Colonic mucosa (tissue), 4 donors: Measurements from ENCODE around the gene MYH3. TPM values are rescaled to one million over a fixed set of nuclear protein-coding genes. Genes with fewer than 3 reads are reported as not detected.

Source experiments
- DNase-seq: peaks from one replicate; pipeline ENCODE4 v3.0.0-alpha.2; 2020
- H3K27ac ChIP-seq: fragments of 200-600 bp; one replicate; pipeline ENCODE4 v1.8.0; 2021
- H3K27me3 ChIP-seq: fragments of 200-600 bp; one replicate; pipeline ENCODE4 v1.8.0; 2021
- H3K36me3 ChIP-seq: fragments of 200-600 bp; one replicate; pipeline ENCODE4 v1.8.0; 2021
- H3K4me1 ChIP-seq: fragments of 200-600 bp; one replicate; pipeline ENCODE4 v1.8.0; 2021; ENCODE audit warnings: mild to moderate bottlenecking
- H3K4me3 ChIP-seq: fragments of 200-600 bp; one replicate; pipeline ENCODE4 v1.8.0; 2021
- H3K9ac ChIP-seq, 2 donors: one replicate each; pipeline ENCODE4 v1.7.0; 2013; ENCODE audit warnings: control low read depth in 2 of 2, low read depth in 2 of 2, low read length in 2 of 2
- H3K9me3 ChIP-seq: fragments of 200-600 bp; one replicate; pipeline ENCODE4 v1.8.0; 2021
- CTCF ChIP-seq: fragments of 200-600 bp; IDR thresholded peaks from one replicate; pipeline ENCODE4 v1.8.0; 2022; ENCODE audit warnings: antibody characterized with exemption, mild to moderate bottlenecking
- intact Hi-C: fragments of 100-400 bp; cut with DNase I; formaldehyde crosslinking; loops from one replicate; pipeline ENCODE4 v1.14.1; 2022
- total RNA-seq, 2 donors: library from RNA; stranded (reverse); fragmentation: NEBNext Ultra II Directional in 1 of 2; extraction: Animal tissue kit (Norgen Biotek cat#: 25700) in 1 of 2; gene quantifications; one replicate each; pipeline ENCODE4 v1.2.1, GENCODE V29; 2021
- donor health status: healthy.
- donor health status: DM: no; HTN: no; CAD: no.
- donor health status: DM: no; HTN: no; CAD: no.

Gene MYH3
- total RNA-seq, 2 donors from 2014 or later = 1.3 to 1.7 TPM

- H3K9me3 ChIP-seq = no peaks in the 10 kb centered on the region
- H3K4me1 ChIP-seq = no peaks in the 10 kb centered on the region
- H3K9ac ChIP-seq = no peak overlapping the region
- TF ChIP-seq CTCF = no peak
- H3K36me3 ChIP-seq = no peaks in the 10 kb centered on the region
- DNase-seq = no peak
- no peak overlapping the region for H3K4me3 ChIP-seq
- intact Hi-C loops = no loop called here
- H3K27me3 ChIP-seq = no peaks in the 10 kb centered on the region
- no peak overlapping the region for H3K27ac ChIP-seq
Observed at GRCh38 chr17:10661437-10661836, 4.3 kb upstream of the MYH3 start.

GRCh38 chr17:10657879-10658278 is 770 bp upstream of the MYH3 start:
- Histone ChIP-seq H3K4me1 (no peaks in the 10 kb centered on the region), H3K36me3 (no peaks in the 10 kb centered on the region), H3K27ac (no peak overlapping the region), H3K9ac (no peak overlapping the region), H3K4me3 (no peak overlapping the region), H3K9me3 (no peaks in the 10 kb centered on the region), H3K27me3 (no peaks in the 10 kb centered on the region)
- no peak for DNase-seq
- TF ChIP-seq CTCF = no peak
- intact Hi-C loops = no loop called here

- H3K9ac ChIP-seq = no peak overlapping the region
- H3K36me3 ChIP-seq = no peaks in the 10 kb centered on the region
- no peaks in the 10 kb centered on the region for H3K9me3 ChIP-seq
- H3K27me3 ChIP-seq = no peaks in the 10 kb centered on the region
- H3K27ac ChIP-seq = no peak overlapping the region
- no peak for TF ChIP-seq CTCF
- H3K4me1 ChIP-seq = no peaks in the 10 kb centered on the region
- H3K4me3 ChIP-seq = no peak overlapping the region
- no peak for DNase-seq
- intact Hi-C loops = no loop called here
Observed at GRCh38 chr17:10653987-10654386, 3.1 kb downstream of the MYH3 start.

GRCh38 chr17:10652984-10653659 is 4.0 kb downstream of the MYH3 start:
- Histone ChIP-seq H3K4me3 (no peak overlapping the region), H3K36me3 (no peaks in the 10 kb centered on the region), H3K4me1 (no peaks in the 10 kb centered on the region), H3K9me3 (no peaks in the 10 kb centered on the region), H3K27me3 (no peaks in the 10 kb centered on the region), H3K9ac (no peak overlapping the region), H3K27ac (no peak overlapping the region)
- intact Hi-C loops = no loop called here
- DNase-seq = no peak
- no peak for TF ChIP-seq CTCF

- H3K4me1 ChIP-seq = no peaks in the 10 kb centered on the region
- H3K9me3 ChIP-seq = no peaks in the 10 kb centered on the region
- TF ChIP-seq CTCF = no peak
- intact Hi-C loops = no loop called here
- no peak overlapping the region for H3K9ac ChIP-seq
- H3K4me3 ChIP-seq = no peak overlapping the region
- no peak overlapping the region for H3K27ac ChIP-seq
- no peaks in the 10 kb centered on the region for H3K27me3 ChIP-seq
- no peak for DNase-seq
- no peaks in the 10 kb centered on the region for H3K36me3 ChIP-seq
Observed at GRCh38 chr17:10651927-10652326, 5.2 kb downstream of the MYH3 start.
